ENCODE measurements around the gene CCDC86.

- TF ChIP-seq POLR2A (IDR thresholded peaks at IDR 0.05; ENCODE audit: low read depth, low read length), result no peak
- TF ChIP-seq, protein P1, sequence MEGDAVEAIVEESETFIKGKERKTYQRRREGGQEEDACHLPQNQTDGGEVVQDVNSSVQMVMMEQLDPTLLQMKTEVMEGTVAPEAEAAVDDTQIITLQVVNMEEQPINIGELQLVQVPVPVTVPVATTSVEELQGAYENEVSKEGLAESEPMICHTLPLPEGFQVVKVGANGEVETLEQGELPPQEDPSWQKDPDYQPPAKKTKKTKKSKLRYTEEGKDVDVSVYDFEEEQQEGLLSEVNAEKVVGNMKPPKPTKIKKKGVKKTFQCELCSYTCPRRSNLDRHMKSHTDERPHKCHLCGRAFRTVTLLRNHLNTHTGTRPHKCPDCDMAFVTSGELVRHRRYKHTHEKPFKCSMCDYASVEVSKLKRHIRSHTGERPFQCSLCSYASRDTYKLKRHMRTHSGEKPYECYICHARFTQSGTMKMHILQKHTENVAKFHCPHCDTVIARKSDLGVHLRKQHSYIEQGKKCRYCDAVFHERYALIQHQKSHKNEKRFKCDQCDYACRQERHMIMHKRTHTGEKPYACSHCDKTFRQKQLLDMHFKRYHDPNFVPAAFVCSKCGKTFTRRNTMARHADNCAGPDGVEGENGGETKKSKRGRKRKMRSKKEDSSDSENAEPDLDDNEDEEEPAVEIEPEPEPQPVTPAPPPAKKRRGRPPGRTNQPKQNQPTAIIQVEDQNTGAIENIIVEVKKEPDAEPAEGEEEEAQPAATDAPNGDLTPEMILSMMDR (conservative IDR thresholded peaks at IDR 0.05; ENCODE audit: low read depth, low read length), result no peak
- no peak for TF ChIP-seq USF2 (IDR thresholded peaks at IDR 0.05; ENCODE audit: low read depth, low read length)
- no peak for TF ChIP-seq SMC3 (IDR thresholded peaks at IDR 0.05; ENCODE audit: low read depth, low read length)
- TF ChIP-seq RFX5 (IDR thresholded peaks at IDR 0.05; ENCODE audit: low read depth, low read length), result no peak
Measured at GRCh38 chr11:60852982-60853950, 11.4 kb downstream of the CCDC86 start.

All from IMR-90 (cell line).